H9 (cell line): Measurements from ENCODE around the gene SPDYE1. TPM values are rescaled to one million over a fixed set of nuclear protein-coding genes. Genes with fewer than 3 reads are reported as not detected.
"Not testable (repeated sequence)": the region's sequence is repeated elsewhere in the genome, so short reads cannot be mapped to it uniquely, and the experiment has no call there.

Experiments used
- DNase-seq: peaks from one replicate; pipeline ENCODE4 v3.0.0-alpha.2; 2017
- H2AFZ ChIP-seq: one replicate; pipeline ENCODE4 v1.6.1; 2013; ENCODE audit warnings: mild to moderate bottlenecking, low read length, control low read depth, moderate library complexity
- H2AK5ac ChIP-seq: 2 replicates; pipeline ENCODE4 v1.6.1; 2013; ENCODE audit warnings: low read length, control low read depth, mixed read lengths; ENCODE audit not compliant: insufficient read length
- H2BK120ac ChIP-seq: one replicate; pipeline ENCODE4 v1.6.1; 2013; ENCODE audit warnings: low read depth, mild to moderate bottlenecking, low read length, control low read depth, inconsistent platforms; ENCODE audit not compliant: poor library complexity, severe bottlenecking
- H2BK12ac ChIP-seq: 2 replicates; pipeline ENCODE4 v1.6.1; 2013; ENCODE audit warnings: low read length, control low read depth, mixed read lengths, low read depth; ENCODE audit not compliant: insufficient read length
- H2BK15ac ChIP-seq: 2 replicates; pipeline ENCODE4 v1.6.1; 2013; ENCODE audit warnings: low read depth, low read length, control low read depth
- H2BK20ac ChIP-seq: one replicate; pipeline ENCODE4 v1.6.1; 2013; ENCODE audit warnings: low read depth, mild to moderate bottlenecking, low read length, control low read depth, inconsistent platforms; ENCODE audit not compliant: poor library complexity, severe bottlenecking
- H2BK5ac ChIP-seq: 2 replicates; pipeline ENCODE4 v1.6.1; 2013; ENCODE audit warnings: low read length, control low read depth, mixed read lengths; ENCODE audit not compliant: insufficient read length
- H3K14ac ChIP-seq: 2 replicates; pipeline ENCODE4 v1.6.1; 2013; ENCODE audit warnings: low read length, control low read depth; ENCODE audit not compliant: insufficient read depth
- H3K18ac ChIP-seq: 2 replicates; pipeline ENCODE4 v1.6.1; 2013; ENCODE audit warnings: low read depth, mild to moderate bottlenecking, mixed read lengths, low read length, control low read depth; ENCODE audit not compliant: insufficient read length
- H3K23ac ChIP-seq: 2 replicates; pipeline ENCODE4 v1.6.1; 2013; ENCODE audit warnings: low read length, control low read depth, mixed read lengths, low read depth; ENCODE audit not compliant: insufficient read length
- H3K23me2 ChIP-seq: 2 replicates; pipeline ENCODE4 v1.6.1; 2013; ENCODE audit warnings: low read depth, mild to moderate bottlenecking, mixed read lengths, low read length, control low read depth; ENCODE audit not compliant: insufficient read length, poor library complexity, severe bottlenecking
- H3K27ac ChIP-seq: 2 replicates; pipeline ENCODE4 v1.5.1; 2013; ENCODE audit warnings: low read length, control low read depth, mixed read lengths, low read depth; ENCODE audit not compliant: insufficient read length
- H3K27me3 ChIP-seq: 2 replicates; pipeline ENCODE4 v1.6.1; 2013; ENCODE audit warnings: low read length, control low read depth, inconsistent platforms; ENCODE audit not compliant: insufficient read depth
- H3K4ac ChIP-seq: 2 replicates; pipeline ENCODE4 v1.6.1; 2013; ENCODE audit warnings: low read depth, mild to moderate bottlenecking, control low read depth, inconsistent platforms, low read length, moderate library complexity
- H3K4me1 ChIP-seq: 2 replicates; pipeline ENCODE4 v1.6.1; 2013; ENCODE audit warnings: low read length, control low read depth, inconsistent platforms; ENCODE audit not compliant: insufficient read depth
- H3K4me2 ChIP-seq: 2 replicates; pipeline ENCODE4 v1.6.1; 2013; ENCODE audit warnings: low read length, control low read depth, mixed read lengths; ENCODE audit not compliant: insufficient read length, insufficient read depth
- H3K56ac ChIP-seq: 2 replicates; pipeline ENCODE4 v1.6.1; 2013; ENCODE audit warnings: low read depth, mild to moderate bottlenecking, mixed read lengths, low read length, control low read depth; ENCODE audit not compliant: insufficient read length
- H3K79me1 ChIP-seq: 2 replicates; pipeline ENCODE4 v1.6.1; 2013; ENCODE audit warnings: low read depth, mild to moderate bottlenecking, moderate library complexity, low read length, control low read depth, inconsistent platforms; ENCODE audit not compliant: insufficient read depth, poor library complexity, severe bottlenecking
- H3K79me2 ChIP-seq: 2 replicates; pipeline ENCODE4 v1.6.1; 2013; ENCODE audit warnings: low read length, control low read depth, inconsistent platforms; ENCODE audit not compliant: insufficient read depth
- H3K9ac ChIP-seq: 2 replicates; pipeline ENCODE4 v1.6.1; 2013; ENCODE audit warnings: low read length, control low read depth, mixed read lengths; ENCODE audit not compliant: insufficient read length; ENCODE audit errors: extremely low read depth
- H3K9me3 ChIP-seq: one replicate; pipeline ENCODE4 v1.6.1; 2013; ENCODE audit warnings: low read depth, low read length, inconsistent platforms; ENCODE audit not compliant: control insufficient read depth
- H3T11ph ChIP-seq: one replicate; pipeline ENCODE4 v1.6.1; 2013; ENCODE audit warnings: mild to moderate bottlenecking, low read length, control low read depth, inconsistent platforms
- H4K20me1 ChIP-seq: one replicate; pipeline ENCODE4 v1.6.1; 2013; ENCODE audit not compliant: control insufficient read depth, insufficient read length, insufficient read depth
- H4K5ac ChIP-seq: 2 replicates; pipeline ENCODE4 v1.6.1; 2013; ENCODE audit warnings: low read depth, mild to moderate bottlenecking, mixed read lengths, low read length, control low read depth; ENCODE audit not compliant: insufficient read length
- H4K8ac ChIP-seq: replicated peaks from 2 replicates; pipeline ENCODE4 v1.6.1; 2013; ENCODE audit warnings: low read length, control low read depth, mixed read lengths, low read depth; ENCODE audit not compliant: insufficient read length
- H4K91ac ChIP-seq: 2 replicates; pipeline ENCODE4 v1.6.1; 2013; ENCODE audit warnings: low read depth, mild to moderate bottlenecking, moderate library complexity, mixed read lengths, low read length, control low read depth; ENCODE audit not compliant: insufficient read length
- H3K27ac Mint-ChIP-seq, 3 experiments: 2 replicates in 2 of 3; 3 replicates in 1 of 3; pipeline ENCODE4 v1.8.0; 2020 to 2021; ENCODE audit warnings: mixed read lengths in 3 of 3, mild to moderate bottlenecking in 1 of 3, moderate library complexity in 1 of 3
- H3K27me3 Mint-ChIP-seq: 2 replicates; pipeline ENCODE4 v1.8.0; 2021; ENCODE audit warnings: low read depth, mild to moderate bottlenecking, moderate library complexity, mixed read lengths
- H3K36me3 Mint-ChIP-seq, 3 experiments: 2 replicates in 2 of 3; 3 replicates in 1 of 3; pipeline ENCODE4 v1.8.0; 2020 to 2021; ENCODE audit warnings: low read depth in 3 of 3, mixed read lengths in 3 of 3; ENCODE audit not compliant: insufficient read depth in 1 of 3
- H3K4me1 Mint-ChIP-seq, 2 experiments: 2 replicates each; pipeline ENCODE4 v1.8.0; 2020; ENCODE audit warnings: mixed read lengths in 2 of 2
- H3K4me3 Mint-ChIP-seq, 2 experiments: 2 replicates in 1 of 2; 3 replicates in 1 of 2; pipeline ENCODE4 v1.8.0; 2020 to 2021; ENCODE audit warnings: mild to moderate bottlenecking in 2 of 2, mixed read lengths in 2 of 2, moderate library complexity in 1 of 2
- H3K9me3 Mint-ChIP-seq, 2 experiments: 2 replicates in 1 of 2; 3 replicates in 1 of 2; pipeline ENCODE4 v1.8.0; 2020; ENCODE audit warnings: mild to moderate bottlenecking in 2 of 2, mixed read lengths in 2 of 2, moderate library complexity in 1 of 2
- WGBS: extraction: QIAGEN DNeasy Blood & Tissue Kit; methylation state at CpG from one replicate; pipeline ENCODE4 v1.1.7; 2013; ENCODE audit warnings: missing lambda C conversion rate, low lambda C conversion rate, mixed read lengths; ENCODE audit not compliant: insufficient read length; ENCODE audit errors: extremely low coverage; 5-methylcytosine and 5-hydroxymethylcytosine counted together
- total RNA-seq: library from RNA; stranded (reverse); gene quantifications from 2 replicates; pipeline ENCODE4 v1.2.1, GENCODE V29; 2021
- TF ChIP-seq, protein P1 (sequence below): fragments of 200-600 bp; sonication (generic); conservative IDR thresholded peaks from 3 replicates; pipeline ENCODE4 v1.8.0; 2021; ENCODE audit warnings: antibody characterized with exemption, mild to moderate bottlenecking

The SPDYE1 gene
- total RNA-seq, 1 experiment from 2014 or later, result not detected

DNA sequence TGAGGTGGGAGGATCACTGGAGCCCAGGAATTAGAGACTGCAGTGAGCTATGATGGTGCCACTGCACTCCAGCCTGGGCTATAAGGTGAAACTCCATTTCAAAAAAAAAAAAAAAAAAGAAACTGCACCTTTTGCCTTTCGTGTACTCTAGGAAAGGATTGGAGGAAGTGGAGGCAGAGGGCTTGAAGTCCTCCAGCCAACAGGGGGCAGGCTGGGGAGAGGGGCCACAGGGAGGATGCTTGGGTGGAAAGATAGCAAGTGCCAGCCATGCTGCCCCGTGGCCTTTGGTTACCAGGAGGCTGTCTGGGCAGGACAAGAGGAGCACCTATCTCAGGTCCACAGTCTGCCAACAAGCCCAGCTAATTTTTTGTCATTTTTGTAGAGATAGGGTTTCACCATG lies 14.0 kb upstream of the SPDYE1 start:
- not testable (repeated sequence) for H2AK5ac ChIP-seq, H3K23me2 ChIP-seq, DNase-seq, H3K36me3 Mint-ChIP-seq, H2BK5ac ChIP-seq, H3K27me3 ChIP-seq, H3K79me2 ChIP-seq, H3K27ac Mint-ChIP-seq, H3K4me2 ChIP-seq, H2AFZ ChIP-seq, H3K56ac ChIP-seq, H3K27ac ChIP-seq, H4K20me1 ChIP-seq, H3K4ac ChIP-seq, H4K8ac ChIP-seq, H3T11ph ChIP-seq, H3K4me3 Mint-ChIP-seq, H4K5ac ChIP-seq, H3K23ac ChIP-seq, H3K4me1 ChIP-seq, H3K14ac ChIP-seq, H3K27me3 Mint-ChIP-seq, H4K91ac ChIP-seq, H2BK12ac ChIP-seq, H3K79me1 ChIP-seq, H3K9me3 Mint-ChIP-seq, H3K9ac ChIP-seq, H3K9me3 ChIP-seq, H3K4me1 Mint-ChIP-seq, H2BK120ac ChIP-seq, H2BK20ac ChIP-seq, H3K18ac ChIP-seq, H2BK15ac ChIP-seq
- TF ChIP-seq, protein P1, sequence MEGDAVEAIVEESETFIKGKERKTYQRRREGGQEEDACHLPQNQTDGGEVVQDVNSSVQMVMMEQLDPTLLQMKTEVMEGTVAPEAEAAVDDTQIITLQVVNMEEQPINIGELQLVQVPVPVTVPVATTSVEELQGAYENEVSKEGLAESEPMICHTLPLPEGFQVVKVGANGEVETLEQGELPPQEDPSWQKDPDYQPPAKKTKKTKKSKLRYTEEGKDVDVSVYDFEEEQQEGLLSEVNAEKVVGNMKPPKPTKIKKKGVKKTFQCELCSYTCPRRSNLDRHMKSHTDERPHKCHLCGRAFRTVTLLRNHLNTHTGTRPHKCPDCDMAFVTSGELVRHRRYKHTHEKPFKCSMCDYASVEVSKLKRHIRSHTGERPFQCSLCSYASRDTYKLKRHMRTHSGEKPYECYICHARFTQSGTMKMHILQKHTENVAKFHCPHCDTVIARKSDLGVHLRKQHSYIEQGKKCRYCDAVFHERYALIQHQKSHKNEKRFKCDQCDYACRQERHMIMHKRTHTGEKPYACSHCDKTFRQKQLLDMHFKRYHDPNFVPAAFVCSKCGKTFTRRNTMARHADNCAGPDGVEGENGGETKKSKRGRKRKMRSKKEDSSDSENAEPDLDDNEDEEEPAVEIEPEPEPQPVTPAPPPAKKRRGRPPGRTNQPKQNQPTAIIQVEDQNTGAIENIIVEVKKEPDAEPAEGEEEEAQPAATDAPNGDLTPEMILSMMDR, result peak; percentile 26; the same call in 1 of the 3 replicates
- WGBS, result no CpG with 5 or more reads among the region's 2 CpGs
